AG09319 (cell line): ENCODE results near the gene SCARF1.
"Not testable (repeated sequence)": the region's sequence is repeated elsewhere in the genome, so short reads cannot be mapped to it uniquely, and the experiment has no call there.

Source experiments
- DNase-seq: peaks from one replicate; pipeline ENCODE4 v3.0.0-alpha.2; 2010; ENCODE audit warnings: low read depth; ENCODE audit errors: extremely low read depth
- CTCF ChIP-seq: IDR thresholded peaks from 2 replicates; pipeline ENCODE4 v1.5.1; 2011; ENCODE audit warnings: low read depth, mild to moderate bottlenecking, inconsistent platforms, low read length, moderate library complexity

Gene SCARF1

GRCh38 chr17:1683459-1683858 is 37.9 kb upstream of the SCARF1 start:
- no peak for DNase-seq
- no peak for TF ChIP-seq CTCF

DNA sequence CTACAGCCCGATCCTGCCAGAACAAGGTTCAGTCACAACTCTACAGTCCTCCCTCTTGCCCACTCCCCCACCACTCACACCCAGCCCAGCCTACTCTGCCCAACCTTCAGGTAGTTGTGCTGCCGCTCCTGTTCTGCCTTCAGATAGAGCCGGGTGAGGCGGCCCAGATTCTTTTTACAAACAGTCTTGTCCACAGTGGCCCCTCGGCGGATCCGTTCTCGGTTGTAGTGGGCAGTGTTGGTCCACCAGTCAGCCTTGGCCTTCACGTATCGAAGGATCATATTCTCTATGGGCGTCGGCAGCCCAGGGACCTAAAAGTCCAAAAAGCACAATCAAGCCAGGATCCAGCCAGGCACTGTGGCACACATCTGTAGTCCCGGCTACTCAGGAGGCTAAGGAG is 30.9 kb upstream of the SCARF1 start:
- no peak for TF ChIP-seq CTCF
- DNase-seq, result no peak

DNA sequence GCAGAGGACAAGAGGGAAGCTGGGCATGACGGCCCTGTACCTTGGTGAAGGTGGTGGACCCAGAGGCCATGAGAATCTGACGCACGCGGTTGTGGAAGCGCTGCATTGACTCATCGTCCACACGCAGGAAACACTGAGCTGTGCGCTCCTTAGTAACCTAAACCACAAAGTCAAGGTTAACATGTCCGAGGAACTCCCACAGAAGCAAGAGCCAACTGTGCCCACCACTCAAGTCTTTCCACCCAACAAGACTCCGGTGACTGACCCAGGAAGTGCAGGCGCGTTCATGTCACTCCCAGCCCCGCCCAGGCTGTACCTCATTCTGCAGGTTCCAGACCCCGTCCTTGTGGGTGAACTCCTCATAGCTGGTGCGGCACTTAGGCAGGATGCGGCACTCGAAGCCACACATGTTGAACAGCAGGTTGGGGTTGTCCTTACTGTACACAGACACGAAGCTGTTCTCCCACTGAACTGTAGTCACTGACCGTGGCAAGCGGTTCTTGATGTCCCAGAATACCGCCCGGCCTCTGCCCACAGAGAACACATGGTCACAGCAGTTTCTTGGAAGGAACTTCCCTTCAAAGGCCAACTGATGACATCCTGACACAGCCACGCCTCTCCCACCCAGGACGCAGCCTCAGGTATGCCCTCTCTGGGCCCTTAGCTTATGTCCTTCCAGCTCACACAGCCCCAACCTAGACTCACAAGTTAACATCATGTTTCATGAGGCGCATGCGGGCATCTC is 27.7 kb upstream of the SCARF1 start:
- DNase-seq, result no peak
- no peak for TF ChIP-seq CTCF

DNA sequence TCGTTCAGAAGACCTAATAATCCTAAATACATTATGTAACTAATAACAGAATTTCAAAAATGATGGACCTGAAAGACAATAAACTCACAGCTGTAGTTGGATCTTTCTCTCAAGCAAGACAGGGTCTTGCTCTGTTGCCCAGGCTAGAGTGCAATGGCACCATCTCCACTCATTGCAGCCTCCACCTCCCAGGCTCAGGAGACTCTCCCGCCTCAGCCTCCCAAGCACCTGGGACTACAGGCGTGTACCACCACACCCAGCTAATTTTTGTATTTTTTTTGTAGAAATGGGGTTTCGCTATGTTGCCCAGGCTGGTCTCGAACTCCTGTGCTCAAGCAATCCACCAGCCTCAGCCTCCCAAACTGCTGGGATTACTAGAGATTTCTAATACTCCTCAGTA is 18.4 kb upstream of the SCARF1 start:
- not testable (repeated sequence) for DNase-seq

GRCh38 chr17:1661045-1661444 is 15.5 kb upstream of the SCARF1 start:
- TF ChIP-seq CTCF, result no peak

GRCh38 chr17:1658100-1658499 is 12.6 kb upstream of the SCARF1 start:
- TF ChIP-seq CTCF, result no peak
- DNase-seq, result no peak

More at GRCh38 chr17:1661045-1661444, 15.5 kb upstream of the SCARF1 start:
- no peak for DNase-seq

- no peak for DNase-seq
- no peak for TF ChIP-seq CTCF
These were observed 8.2 kb upstream of the SCARF1 start for GRCh38 chr17:1653735-1654134.

DNA sequence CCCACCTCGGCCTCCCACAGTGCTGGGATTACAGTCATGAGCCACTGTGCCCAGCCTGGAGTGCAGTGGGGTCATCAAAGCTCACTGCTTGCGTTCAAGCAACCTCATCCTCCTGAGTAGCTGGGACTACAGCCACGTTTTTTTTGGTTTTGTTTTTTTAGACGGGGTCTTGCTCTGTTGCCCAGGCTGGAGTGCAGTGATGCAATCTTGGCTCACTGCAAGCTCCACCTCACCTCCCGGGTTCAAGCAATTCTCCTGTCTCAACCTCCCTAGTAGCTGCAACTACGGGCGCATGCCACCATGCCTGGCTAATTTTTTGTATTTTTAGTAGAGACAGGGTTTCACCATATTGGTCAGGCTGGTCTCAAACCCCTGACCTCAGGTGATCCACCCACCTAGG is 7.3 kb upstream of the SCARF1 start:
- not testable (repeated sequence) for DNase-seq
